Activated T-helper 1 cell treated with anti-CD3 and anti-CD28 coated beads, Interleukin-12 subunit alpha, Interleukin-12 subunit beta, Interleukin-2, Interleukin-4 antibody, amounts not matched to agents 30 ng/mL and 10 ng/mL and 1 ng/mL, durations not matched to agents 14 hours and 24 hours and 36 hours (primary cell): ENCODE data around the gene OSBP2. TPM values are rescaled to one million over a fixed set of nuclear protein-coding genes. Genes with fewer than 3 reads are reported as not detected.

ENCODE experiments used
- DNase-seq: peaks from one replicate; pipeline ENCODE4 v3.0.0; 2021; ENCODE audit warnings: low spot score
- H3K27ac Mint-ChIP-seq: one replicate; pipeline ENCODE4 v1.8.0; 2021; ENCODE audit warnings: mild to moderate bottlenecking, mixed read lengths
- H3K27me3 Mint-ChIP-seq: one replicate; pipeline ENCODE4 v1.8.0; 2022; ENCODE audit warnings: mild to moderate bottlenecking, moderate library complexity, mixed read lengths; ENCODE audit not compliant: insufficient read depth
- H3K36me3 Mint-ChIP-seq: one replicate; pipeline ENCODE4 v1.8.0; 2021; ENCODE audit warnings: low read depth, mixed read lengths
- H3K4me1 Mint-ChIP-seq: one replicate; pipeline ENCODE4 v1.8.0; 2021; ENCODE audit warnings: low read depth, mixed read lengths
- H3K4me3 Mint-ChIP-seq: one replicate; pipeline ENCODE4 v1.8.0; 2021; ENCODE audit warnings: mild to moderate bottlenecking, moderate library complexity, mixed read lengths
- H3K9me3 Mint-ChIP-seq: one replicate; pipeline ENCODE4 v1.8.0; 2021; ENCODE audit warnings: mixed read lengths
- intact Hi-C: fragments of 100-400 bp; cut with micrococcal nuclease; formaldehyde crosslinking; loops from one replicate; pipeline ENCODE4 v1.15.1; 2024
- total RNA-seq: library from RNA; stranded (reverse); gene quantifications from 2 replicates; pipeline ENCODE4 v1.2.3, GENCODE V29; 2022

The OSBP2 gene
- 1.6 and 1.9 TPM in 2 replicates for total RNA-seq

- intact Hi-C loops: loop anchor here (1.0 kb wide), 5 partner anchors 27 to 61 kb away; partner anchors contain the start of gene DUSP18
- H3K36me3 Mint-ChIP-seq: no peaks in the 10 kb centered on the region
- peaks cover 11% of the 10 kb centered on the region for H3K27me3 Mint-ChIP-seq
- peak within 1 kb of the TSS; percentile 88 for H3K4me3 Mint-ChIP-seq
- H3K4me1 Mint-ChIP-seq: peaks cover 21% of the 10 kb centered on the region
- peak within 1 kb of the TSS; percentile 63 for H3K27ac Mint-ChIP-seq
- no peaks in the 10 kb centered on the region for H3K9me3 Mint-ChIP-seq
- DNase-seq: peak; percentile 21
Measured at GRCh38 chr22:30694640-30695350, at the start of gene OSBP2. Gene OSBP2, plus strand, starts transcription at chr22:30694874. Its CDS starts 36 bp downstream, at chr22:30694910.

- H3K4me3 Mint-ChIP-seq: no peak overlapping the region
- no peaks in the 10 kb centered on the region for H3K27me3 Mint-ChIP-seq
- intact Hi-C loops: no loop called here
- no peak for DNase-seq
- H3K27ac Mint-ChIP-seq: no peak overlapping the region
- peaks cover 49% of the 10 kb centered on the region for H3K4me1 Mint-ChIP-seq
- peaks cover 5% of the 10 kb centered on the region for H3K36me3 Mint-ChIP-seq
- no peaks in the 10 kb centered on the region for H3K9me3 Mint-ChIP-seq
Measured at GRCh38 chr22:30646518-30647160, 48.0 kb upstream of the OSBP2 start.

- H3K27me3 Mint-ChIP-seq: no peaks in the 10 kb centered on the region
- H3K4me3 Mint-ChIP-seq: no peak overlapping the region
- peak overlapping the region; percentile 40 for H3K27ac Mint-ChIP-seq
- no peaks in the 10 kb centered on the region for H3K9me3 Mint-ChIP-seq
- no peak for DNase-seq
- intact Hi-C loops: no loop called here
- H3K4me1 Mint-ChIP-seq: peaks cover 58% of the 10 kb centered on the region
- H3K36me3 Mint-ChIP-seq: peaks cover 5% of the 10 kb centered on the region
Measured at GRCh38 chr22:30647536-30647935, 47.1 kb upstream of the OSBP2 start.

GRCh38 chr22:30648825-30649224 is 45.8 kb upstream of the OSBP2 start:
- Mint-ChIP-seq H3K4me3 (peak overlapping the region; percentile 45), H3K27ac (peak overlapping the region; percentile 89), H3K4me1 (peaks cover 54% of the 10 kb centered on the region), H3K36me3 (peaks cover 5% of the 10 kb centered on the region), H3K9me3 (no peaks in the 10 kb centered on the region), H3K27me3 (no peaks in the 10 kb centered on the region)
- no peak for DNase-seq
- intact Hi-C loops: loop anchor here (1.0 kb wide), 5 partner anchors 15 to 96 kb away; partner anchors contain the start of genes DUSP18 and OSBP2

DNA sequence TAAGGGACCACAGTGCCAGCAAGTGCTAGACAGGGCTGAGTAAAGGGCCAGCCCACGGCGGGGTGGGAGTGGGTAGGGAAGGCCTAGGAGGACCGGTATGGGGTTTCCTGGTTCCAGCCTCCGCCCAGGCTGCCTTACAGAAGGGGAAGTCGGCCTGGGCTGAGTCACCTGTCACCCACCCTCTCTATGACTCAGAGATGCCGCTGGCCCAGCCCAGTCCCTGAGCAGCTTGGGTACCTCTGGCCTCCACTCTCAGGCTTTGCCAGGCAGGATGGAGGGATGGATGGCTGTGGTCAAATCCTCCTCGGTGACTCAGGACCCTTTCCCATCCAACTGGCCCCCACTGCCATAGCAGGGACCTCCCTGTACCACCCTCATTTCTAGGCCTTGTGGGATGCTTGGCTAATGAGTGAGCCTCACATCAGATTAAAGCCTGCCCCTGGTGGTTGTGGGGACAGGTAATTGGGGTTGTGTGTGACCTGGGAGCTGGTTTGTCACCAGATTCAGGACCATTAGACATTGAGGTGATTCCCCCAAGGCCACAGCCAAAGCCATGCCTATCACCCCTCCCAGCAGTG is 45.2 kb upstream of the OSBP2 start:
- Mint-ChIP-seq H3K9me3 (no peaks in the 10 kb centered on the region), H3K27me3 (no peaks in the 10 kb centered on the region), H3K4me3 (peak overlapping the region; percentile 45), H3K27ac (peak overlapping the region; percentile 89), H3K36me3 (peaks cover 6% of the 10 kb centered on the region), H3K4me1 (peaks cover 47% of the 10 kb centered on the region)
- DNase-seq: peak; percentile 72
- intact Hi-C loops: loop anchor here (1.0 kb wide), 5 partner anchors 15 to 96 kb away; partner anchors contain the start of genes DUSP18 and OSBP2

DNA sequence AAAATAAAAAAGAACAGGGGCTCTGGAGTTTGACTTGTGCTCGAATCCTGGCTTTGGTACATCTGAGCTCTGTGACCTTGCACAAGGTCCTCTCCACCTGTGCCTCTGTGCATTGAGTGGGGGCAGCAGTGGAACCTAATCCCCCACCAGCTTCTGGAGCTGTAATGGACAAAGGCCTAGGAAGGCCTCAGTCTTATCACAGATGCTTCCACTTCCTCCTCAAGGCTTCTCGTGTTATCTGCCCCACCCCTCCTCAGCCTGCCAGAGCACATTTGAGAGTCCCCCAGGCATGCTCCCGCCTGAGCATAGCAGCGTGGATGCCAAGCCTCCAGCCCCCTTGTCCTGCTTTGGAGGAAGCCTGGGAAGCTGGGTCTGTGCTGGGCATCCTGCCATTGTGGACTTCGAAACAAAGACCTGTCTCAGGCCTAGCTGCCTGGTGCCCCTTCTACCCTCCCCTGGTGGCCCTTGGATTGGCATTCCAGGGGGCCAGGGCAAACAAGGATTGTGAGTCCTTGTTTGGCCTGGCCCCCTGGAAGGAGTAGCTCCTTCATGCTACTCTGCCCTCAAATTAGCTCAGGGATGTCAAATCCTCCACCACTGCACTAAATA is 44.1 kb upstream of the OSBP2 start:
- Mint-ChIP-seq H3K4me1 (peaks cover 41% of the 10 kb centered on the region), H3K27me3 (no peaks in the 10 kb centered on the region), H3K36me3 (peaks cover 11% of the 10 kb centered on the region), H3K27ac (peak overlapping the region; percentile 70), H3K9me3 (no peaks in the 10 kb centered on the region), H3K4me3 (no peak overlapping the region)
- DNase-seq: no peak
- intact Hi-C loops: no loop called here

DNA sequence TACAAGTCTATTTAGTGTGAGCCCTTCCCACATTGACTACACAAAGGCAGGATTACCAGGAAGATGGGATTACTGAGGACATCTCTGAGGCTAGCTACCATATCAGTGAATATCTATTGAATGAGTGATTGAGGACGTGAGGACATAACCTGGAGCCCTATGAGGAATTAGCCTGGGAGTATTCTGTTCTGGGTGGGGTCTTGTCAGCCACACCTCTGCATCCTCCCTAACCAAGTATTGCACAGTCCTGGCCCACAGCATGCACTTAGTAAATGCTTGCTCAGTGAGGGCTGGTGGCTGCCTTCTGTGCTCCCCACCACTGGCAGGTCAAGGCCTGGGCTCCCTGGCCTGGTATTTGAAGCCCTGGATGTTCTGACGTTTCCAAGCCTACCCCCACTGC is 41.8 kb upstream of the OSBP2 start:
- Mint-ChIP-seq H3K4me1 (peaks cover 40% of the 10 kb centered on the region), H3K9me3 (no peaks in the 10 kb centered on the region), H3K4me3 (no peak overlapping the region), H3K27ac (no peak overlapping the region), H3K36me3 (peaks cover 11% of the 10 kb centered on the region), H3K27me3 (no peaks in the 10 kb centered on the region)
- intact Hi-C loops: no loop called here
- no peak for DNase-seq

- peaks cover 27% of the 10 kb centered on the region for H3K4me1 Mint-ChIP-seq
- no peaks in the 10 kb centered on the region for H3K9me3 Mint-ChIP-seq
- no peak for DNase-seq
- peaks cover 8% of the 10 kb centered on the region for H3K36me3 Mint-ChIP-seq
- H3K4me3 Mint-ChIP-seq: no peak overlapping the region
- H3K27ac Mint-ChIP-seq: no peak overlapping the region
- intact Hi-C loops: no loop called here
- no peaks in the 10 kb centered on the region for H3K27me3 Mint-ChIP-seq
Measured at GRCh38 chr22:30654361-30654760, 40.3 kb upstream of the OSBP2 start.

GRCh38 chr22:30655532-30655931 is 39.1 kb upstream of the OSBP2 start:
- H3K27me3 Mint-ChIP-seq: no peaks in the 10 kb centered on the region
- DNase-seq: no peak

GRCh38 chr22:30662040-30662439 is 32.6 kb upstream of the OSBP2 start:
- Mint-ChIP-seq H3K36me3 (peaks cover 38% of the 10 kb centered on the region), H3K4me3 (no peak overlapping the region), H3K27me3 (no peaks in the 10 kb centered on the region), H3K27ac (no peak overlapping the region), H3K9me3 (no peaks in the 10 kb centered on the region), H3K4me1 (peaks cover 23% of the 10 kb centered on the region)
- intact Hi-C loops: loop anchor here (10.0 kb wide), 1 partner anchor 553 kb away; the partner anchor contains the start of gene LIMK2
- no peak for DNase-seq

More at GRCh38 chr22:30655532-30655931, 39.1 kb upstream of the OSBP2 start:
- peaks cover 13% of the 10 kb centered on the region for H3K36me3 Mint-ChIP-seq
- H3K9me3 Mint-ChIP-seq: no peaks in the 10 kb centered on the region
- intact Hi-C loops: no loop called here
- H3K27ac Mint-ChIP-seq: no peak overlapping the region
- H3K4me1 Mint-ChIP-seq: peaks cover 20% of the 10 kb centered on the region
- H3K4me3 Mint-ChIP-seq: no peak overlapping the region

DNA sequence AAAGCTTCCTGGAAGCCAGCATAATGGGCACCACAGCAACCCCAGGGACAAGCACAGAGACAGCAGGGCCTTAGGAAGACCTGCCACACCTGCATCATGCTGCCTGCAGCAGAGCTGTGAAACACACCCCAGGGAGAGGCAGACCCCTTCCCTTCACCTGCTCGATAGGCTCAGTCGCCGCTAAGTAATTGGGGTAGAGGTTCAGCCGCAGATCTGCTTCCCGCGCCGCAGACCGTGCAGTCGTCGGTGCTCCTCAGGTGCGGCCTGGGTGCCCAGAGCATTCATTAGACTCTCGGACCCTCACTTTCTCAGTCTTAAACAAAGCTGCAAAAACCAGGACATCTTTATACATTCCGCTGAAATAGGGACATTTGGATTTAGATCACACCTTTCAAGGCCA is 29.9 kb upstream of the OSBP2 start:
- no peak for DNase-seq

GRCh38 chr22:30665266-30665665 is 29.4 kb upstream of the OSBP2 start:
- Mint-ChIP-seq H3K36me3 (peaks cover 34% of the 10 kb centered on the region), H3K4me3 (no peak overlapping the region), H3K27ac (no peak overlapping the region), H3K4me1 (peaks cover 32% of the 10 kb centered on the region), H3K9me3 (no peaks in the 10 kb centered on the region), H3K27me3 (peaks cover 5% of the 10 kb centered on the region)
- intact Hi-C loops: loop anchor here (10.0 kb wide), 1 partner anchor 550 kb away; the partner anchor contains the start of gene LIMK2
- no peak for DNase-seq

More for the DNA sequence above, 29.9 kb upstream of the OSBP2 start:
- Mint-ChIP-seq H3K4me3 (no peak overlapping the region), H3K27me3 (peaks cover 5% of the 10 kb centered on the region), H3K27ac (no peak overlapping the region), H3K36me3 (peaks cover 34% of the 10 kb centered on the region), H3K9me3 (no peaks in the 10 kb centered on the region), H3K4me1 (peaks cover 32% of the 10 kb centered on the region)
- intact Hi-C loops: loop anchor here (10.0 kb wide), 1 partner anchor 550 kb away; the partner anchor contains the start of gene LIMK2
